HG03460 (cell line): ENCODE data around the gene HPD.
"Not testable (repeated sequence)": the region's sequence is repeated elsewhere in the genome, so short reads cannot be mapped to it uniquely, and the experiment has no call there.

Source experiments
- ATAC-seq: cut with Tn5 transposase; IDR thresholded peaks from one replicate; pipeline ENCODE4 v1.9.1; 2021; ENCODE audit not compliant: unreplicated experiment

HPD gene

DNA sequence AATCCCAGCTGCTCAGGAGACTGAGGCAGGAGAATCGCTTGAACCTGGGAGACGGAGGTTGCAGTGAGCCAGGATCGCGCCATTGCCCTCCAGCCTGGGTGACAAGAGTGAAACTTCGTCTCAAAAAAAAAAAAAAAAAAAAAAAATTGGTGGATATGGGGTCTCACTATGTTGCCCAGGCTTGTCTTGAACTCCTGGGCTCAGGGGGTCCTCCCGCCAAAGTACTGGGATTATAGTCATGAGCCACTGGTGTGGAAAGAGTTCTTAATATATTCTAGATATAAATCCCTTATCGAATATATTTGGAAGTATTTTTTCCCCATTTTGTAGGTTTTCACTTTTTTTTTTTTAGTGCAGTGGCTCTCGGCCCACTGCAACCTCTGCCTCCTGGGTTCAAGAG, 10.6 kb upstream of the HPD start:
- not testable (repeated sequence) for ATAC-seq

DNA sequence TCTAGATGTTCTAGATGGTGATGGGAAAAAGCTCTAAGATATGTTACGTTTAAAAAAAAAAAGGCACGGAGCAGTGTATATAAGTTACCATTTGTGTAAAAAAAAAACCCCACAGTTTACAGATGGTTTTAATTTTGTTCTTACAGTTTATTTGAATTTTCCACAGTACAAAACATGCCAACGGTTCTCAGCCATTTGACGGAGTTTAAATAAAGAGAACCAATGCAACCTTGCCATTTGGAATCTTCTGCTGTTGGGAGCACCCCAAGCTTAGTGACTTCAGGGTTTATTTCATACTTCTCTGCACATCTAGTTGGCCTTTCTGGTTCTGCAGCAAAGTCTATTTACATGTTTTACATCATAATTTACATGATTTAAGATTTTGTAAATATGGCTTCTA, 7.7 kb upstream of the HPD start:
- ATAC-seq, result no peak

DNA sequence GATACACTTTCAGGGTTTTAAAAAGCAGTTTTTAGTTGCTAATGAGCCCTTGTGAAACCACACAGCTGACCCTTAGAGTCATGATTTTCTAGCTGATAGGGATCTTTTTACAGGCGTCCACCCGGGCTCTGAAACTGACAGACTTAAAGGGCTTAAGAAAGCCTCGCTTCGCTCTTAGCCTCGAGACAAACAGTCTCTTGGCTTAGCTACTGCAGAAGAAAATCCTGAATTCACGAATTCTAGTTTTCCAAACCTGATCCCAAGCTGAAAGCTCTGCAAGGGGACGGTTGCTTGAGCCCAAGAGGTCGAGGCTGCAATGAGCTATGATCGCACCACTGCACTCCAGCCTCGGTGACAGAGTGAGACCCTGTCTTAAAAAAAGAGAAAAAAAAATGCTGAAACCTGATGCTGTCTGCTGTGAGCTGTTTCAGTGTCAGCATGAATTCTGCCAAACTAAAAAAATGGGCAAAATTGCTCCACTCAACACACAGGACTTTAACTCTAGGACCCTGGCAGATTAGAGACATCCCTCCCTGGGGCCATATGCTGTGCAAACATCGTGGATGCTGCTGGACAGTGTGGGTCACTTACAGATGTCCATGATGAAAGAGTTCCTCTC, 3.1 kb upstream of the HPD start:
- ATAC-seq, result no peak

DNA sequence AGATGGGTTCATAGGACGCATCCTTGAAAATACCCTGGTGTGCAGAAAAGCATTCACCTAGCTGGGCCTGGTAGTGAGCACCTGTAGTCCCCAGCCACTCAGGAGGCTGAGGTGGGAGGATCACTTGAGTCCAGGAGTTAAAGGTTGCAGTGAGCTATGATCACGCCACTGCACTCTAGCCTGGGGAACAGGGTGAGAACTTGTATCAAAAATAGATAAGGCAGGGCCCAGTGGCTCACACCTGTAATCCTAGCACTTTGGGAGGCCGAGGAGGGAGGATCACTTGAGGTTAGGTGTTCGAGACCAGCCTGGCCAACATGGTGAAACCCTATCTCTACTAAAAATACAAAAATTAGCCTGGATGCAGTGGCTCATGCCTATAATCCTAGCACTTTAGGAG, 2.0 kb upstream of the HPD start:
- ATAC-seq, result not testable (repeated sequence)

DNA sequence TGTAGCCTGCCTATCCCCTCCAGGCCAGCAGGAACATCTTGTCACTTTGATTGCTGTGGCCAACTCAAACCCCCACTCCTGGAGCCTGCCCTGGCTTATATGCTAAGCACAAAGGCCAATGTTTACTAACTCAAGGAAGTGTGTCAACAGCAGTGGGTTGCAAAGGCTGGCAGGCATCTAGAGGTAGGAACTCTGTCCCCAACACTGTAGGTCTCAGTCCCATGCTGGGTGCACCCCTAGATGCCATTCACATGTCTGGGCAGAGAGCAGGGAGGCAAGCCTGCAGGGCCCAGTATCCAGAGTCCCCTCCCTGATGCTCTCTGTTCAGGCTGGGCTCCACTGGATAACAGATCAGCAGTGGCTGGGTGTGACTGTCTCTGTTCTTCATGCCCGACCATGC, 1.6 kb upstream of the HPD start:
- ATAC-seq, result no peak

DNA sequence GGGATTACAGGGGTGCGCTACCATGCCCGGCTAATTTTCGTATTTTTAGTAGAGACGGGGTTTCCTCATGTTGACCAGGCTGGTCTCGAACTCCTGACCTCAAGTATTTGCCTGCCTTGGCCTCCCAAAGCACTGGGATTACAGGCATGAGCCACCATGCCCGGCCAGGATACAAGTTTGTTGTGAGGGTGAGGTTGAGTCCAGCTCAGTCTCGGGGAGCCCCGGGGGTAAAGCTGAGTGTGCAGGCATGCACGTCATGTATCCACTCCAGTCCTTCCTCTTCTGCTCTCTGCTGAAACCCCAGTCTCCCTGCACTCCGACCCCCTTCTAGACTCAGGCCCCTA, 369 bp downstream of the HPD start:
- ATAC-seq, result no peak

DNA sequence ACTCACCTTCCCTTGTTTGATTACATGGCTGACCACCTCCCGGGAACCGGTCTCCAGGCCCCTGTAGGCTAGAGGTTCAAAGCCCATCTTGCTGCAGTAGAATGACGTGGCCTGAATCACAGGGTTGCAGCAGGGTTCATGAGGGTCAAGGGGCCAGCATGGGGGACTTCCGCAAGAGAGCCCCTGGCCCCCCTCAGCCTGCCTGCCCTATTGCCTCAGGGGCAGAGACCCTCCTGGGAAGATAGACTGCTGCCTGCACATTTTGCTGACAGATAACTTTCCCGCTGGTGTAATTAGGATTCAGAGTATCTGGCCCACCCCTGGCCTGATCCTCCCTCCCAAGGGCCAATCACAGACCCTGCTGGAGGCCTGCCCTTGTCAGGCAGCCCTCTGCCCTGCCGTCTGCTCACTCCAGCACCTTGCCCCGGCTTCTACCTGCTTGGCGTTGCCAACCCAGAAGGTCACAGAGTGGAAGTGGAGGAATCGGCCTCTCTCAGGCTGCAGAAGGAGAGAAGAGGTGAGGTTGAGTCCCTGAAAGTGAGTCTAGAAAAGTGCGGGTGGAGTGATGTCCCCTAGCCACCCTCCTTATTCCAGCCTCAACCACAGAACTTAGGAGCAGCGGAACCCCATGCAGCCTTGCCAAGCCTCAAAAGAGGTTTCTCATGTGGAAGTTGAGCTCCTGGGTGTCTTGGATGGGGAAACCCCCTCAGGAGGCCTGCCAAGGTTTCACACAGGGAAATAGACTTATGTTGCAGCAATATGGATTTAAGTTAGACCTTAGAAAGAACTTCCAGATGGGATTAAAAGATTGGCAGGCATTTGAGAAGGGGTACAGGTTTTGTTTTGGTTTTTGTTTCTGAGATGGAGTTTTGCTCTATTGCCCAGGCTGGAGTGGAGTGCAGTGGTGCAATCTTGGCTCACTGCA, 1.1 kb downstream of the HPD start:
- ATAC-seq, result no peak

DNA sequence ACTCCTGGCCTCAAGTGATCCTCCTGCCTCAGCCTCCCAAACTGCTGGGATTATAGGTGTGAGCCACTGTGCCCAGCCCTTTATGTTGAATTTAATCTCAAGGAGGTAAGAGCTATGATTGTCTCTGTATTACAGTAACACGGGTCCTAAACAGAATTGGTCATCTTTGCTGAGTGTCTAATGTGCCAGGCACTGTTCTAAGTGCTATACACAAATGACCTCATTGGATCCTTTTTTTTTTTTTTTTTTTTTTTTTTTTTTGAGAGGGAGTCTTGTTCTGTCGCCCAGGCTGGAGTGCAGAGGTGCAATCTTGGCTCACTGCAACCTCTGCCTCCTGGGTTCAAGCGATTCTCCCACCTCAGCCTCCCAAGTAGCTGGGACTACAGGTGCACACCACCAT, 6.3 kb downstream of the HPD start:
- not testable (repeated sequence) for ATAC-seq

DNA sequence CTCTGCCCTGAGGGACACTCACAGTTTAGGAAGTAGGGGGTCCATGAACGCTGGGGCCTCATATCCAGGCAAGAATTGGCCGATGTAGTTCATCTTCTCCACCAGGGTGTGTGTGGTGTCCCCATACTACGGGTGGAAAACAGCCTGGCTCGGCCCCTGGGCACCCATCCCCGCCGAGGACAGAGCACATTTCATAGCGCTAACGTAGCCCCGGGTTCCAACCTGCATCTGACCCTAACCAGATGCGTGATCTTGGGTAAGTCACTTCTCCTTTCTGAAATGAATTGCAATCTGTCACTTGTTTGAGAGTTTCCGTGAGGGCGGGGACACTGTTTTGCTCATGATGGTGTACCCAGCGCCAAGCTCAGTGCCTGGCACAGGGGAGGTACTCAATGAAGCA, 9.0 kb downstream of the HPD start:
- ATAC-seq, result no peak

DNA sequence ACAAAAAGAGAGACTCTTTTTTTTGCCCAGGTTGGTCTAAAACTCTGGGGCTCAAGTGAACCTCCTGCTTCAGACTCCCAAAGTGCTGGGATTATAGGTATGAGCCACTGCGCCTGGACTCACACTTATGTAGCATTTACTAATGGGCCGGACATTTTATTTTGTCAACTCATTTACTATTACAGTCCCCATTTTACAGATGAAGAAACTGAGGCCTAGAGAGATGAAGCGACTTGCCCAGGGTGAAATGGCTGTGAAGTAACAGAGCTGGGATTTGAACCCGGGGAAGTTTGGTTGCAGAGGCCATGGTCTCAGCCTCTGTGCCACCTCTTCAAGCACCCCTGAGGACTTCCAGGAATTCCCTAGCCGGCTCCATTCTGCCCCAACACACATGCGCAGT, 9.4 kb downstream of the HPD start:
- ATAC-seq, result no peak

DNA sequence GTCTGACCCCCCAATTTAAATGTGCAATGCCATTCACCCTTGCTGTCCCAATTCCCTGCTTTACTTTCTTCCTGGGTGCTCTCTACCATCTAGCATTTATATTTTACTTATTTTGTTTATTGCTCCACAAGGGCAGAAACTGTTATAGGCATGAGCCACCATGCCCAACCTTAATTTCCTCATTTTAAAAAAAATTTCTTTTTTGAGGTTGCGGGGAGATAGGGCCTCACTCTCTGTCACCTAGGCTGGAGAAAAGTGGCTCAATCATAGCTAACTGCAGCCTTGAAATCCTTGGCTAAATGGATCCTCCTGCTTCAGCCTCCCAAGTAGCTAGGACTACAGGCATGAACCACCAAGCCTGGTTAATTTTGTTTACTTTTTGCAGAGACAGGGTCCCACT, 13.0 kb downstream of the HPD start:
- ATAC-seq, result no peak

DNA sequence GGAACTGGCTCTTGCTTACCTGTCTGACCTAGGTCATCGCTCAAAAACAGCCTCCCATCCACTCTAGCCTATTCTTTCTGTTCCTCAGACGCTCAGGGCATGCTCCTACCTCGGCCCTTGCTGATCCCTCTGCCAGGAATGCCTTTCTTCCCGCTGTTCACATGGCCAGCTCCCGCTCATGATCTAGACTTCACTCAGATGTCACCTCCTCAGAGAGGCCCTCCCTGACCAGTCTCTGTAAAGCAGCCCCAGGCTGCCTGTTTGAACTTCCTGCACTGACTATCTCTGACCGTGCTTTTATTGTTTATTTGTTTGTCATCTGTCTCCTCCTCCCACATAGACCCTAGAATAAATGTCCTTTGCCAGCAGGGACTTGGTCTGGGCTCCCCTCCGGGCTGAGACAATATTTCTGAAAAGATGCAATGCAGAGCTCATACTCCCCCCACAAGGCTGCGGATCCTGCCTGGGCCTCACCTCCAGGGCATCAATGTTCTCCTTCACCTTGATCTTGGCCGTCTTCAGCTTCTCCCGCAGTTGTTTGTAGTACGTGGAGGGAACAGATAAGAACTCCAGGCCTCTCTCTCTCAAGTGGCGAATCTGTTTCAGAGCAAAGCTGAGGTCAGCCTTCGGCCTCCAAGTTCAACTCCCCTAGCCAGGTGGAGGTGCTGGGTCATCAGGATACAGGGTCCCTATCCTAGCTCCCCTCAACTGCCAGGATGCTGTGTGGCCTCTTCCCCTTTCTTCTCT, 15.2 kb downstream of the HPD start:
- ATAC-seq, result no peak

DNA sequence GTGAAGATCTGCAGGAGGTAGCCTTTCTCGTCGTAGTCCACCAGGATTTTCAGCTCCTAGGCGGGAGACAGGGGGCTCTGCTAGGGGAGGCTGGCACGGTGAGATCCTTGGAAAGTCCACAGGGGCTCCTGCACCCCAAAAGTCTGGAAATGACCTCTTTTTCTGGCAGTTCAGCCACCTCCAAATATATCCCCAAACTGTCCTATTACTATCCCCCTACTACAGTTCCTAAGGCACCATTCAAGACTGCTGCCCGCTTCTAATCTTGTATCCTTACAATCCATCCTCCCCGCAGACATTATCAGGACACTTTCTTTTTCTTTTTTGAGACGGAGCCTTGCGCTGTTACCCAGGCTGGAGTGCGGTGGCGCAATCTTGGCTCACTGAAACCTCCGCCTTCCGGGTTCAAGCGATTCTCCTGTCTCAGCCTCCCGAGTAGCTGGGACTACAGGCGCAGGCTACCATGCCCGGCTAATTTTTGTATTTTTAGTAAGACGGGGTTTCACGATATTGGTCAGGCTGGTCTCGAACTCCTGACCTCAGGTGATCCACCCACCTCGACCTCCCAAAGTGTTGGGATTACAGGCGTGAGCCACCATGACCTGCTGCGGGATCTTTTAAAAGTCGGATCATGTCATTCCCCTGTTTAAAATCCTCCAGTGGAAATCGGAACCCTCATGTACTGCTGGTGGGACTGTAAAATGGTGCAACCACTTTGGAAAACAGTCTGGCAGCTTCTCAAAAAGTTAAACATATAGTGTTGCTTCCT, 18.5 kb downstream of the HPD start:
- no peak for ATAC-seq

DNA sequence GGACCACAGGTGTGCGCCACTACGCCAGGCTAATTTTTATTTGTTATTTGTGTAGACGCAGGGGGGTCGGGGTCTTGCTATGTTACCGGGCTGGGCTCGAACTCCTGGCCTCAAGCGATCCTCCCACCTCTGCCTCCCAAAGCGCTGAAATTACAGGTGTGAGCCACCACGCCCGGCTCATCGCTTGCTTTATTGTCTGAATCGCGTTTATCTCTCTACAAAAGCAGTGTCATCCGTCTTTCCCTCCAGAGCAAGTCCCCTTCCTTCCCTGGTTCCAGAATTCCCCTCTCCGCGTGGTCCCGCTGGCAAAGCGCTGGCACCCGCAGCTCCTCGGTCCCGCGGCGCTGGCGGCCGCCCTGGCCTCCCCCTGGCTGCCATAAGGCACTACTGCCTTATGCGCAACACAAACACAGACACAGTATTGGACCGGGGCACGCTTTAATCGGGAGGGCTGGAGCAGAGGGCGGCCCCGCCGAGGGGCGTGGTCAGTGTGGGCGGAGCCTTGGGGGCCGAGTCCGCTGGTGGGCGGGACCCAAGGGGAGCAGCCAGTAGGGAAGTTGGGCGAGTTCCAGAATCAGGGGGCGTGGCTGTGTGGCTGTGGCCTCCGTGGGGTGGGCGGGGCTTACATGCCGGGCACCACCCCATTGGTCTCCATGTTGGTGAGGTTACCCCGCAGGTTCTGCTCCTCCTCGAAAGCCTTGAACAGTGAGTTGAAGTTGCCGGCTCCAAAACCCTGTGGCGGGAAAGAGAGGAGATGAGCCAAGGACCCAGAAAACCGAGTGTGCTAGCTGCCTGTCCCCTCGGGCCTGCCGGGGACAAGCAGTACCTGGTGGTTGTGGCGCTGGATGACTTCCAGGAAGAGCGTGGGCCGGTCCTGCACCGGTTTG, 19.3 kb downstream of the HPD start:
- ATAC-seq, result peak; percentile 89

DNA sequence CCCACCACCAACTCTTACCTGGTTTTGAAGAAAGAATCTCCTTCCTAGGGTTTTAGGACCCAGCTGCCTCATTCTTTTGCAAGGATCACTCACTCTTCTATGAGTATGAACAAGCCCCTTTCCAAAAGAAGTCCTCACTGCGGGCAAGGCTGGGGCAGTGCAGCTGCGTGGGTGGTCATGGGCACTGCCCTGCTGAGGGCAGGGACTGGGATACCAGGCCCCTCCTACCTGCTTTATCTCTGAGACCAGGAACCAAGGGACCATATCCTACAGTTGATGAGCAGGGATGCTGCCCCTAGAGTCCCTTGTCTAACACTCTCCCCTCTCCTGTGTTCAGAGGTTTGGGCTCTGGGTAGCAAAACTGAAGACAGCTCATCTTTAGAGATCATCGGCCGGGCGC, 20.5 kb downstream of the HPD start:
- ATAC-seq, result no peak

DNA sequence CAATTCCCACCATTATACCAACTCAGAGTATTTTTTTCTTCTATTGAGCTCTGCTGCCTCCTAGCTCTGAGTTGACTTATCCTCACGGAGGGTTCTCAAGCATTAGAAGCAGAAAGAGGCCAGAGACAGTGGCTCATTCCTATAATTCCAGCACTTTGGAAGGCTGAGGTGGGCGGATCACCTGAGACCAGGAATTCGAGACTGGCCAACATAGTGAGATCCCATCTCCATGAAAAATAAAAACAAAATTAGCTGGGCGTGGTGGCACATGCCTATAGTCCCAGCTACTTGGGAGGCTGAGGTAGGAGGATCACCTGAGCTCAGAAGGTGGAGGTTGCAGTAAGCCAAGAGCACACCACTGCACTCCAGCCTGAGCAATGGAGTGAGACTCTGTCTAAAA, 21.0 kb downstream of the HPD start:
- ATAC-seq, result no peak

DNA sequence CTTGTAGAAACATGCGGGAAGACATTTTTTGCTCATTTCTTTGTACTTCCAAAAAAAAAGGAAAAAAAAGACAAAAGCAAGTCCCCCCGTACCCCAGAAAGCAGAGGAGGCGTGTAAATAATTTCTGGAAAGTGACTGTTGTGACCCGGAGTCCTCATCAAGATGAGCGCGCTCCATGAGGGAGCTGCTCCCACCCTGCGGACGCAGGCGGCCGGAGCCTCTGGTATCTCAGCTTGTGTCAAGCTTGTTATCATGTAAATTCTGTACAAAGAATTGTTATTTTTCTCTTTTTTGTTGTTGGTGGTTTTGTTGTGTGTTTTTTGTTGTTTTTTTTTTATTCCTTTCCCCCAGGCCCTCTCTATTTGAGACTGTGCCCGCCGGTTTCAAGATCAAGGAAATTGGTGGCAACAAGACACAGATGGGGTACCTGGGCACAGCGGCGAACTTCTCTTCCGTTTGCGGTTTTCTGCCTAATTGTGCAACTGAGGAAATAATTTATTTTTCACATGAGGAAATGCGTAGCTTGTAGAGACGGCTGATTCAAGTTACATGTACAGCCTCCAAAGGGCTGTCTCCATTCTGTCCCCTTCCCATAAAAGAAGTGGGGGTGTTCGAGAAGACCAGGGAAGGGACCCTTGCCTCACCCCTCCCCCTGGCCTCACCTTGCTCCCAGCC, 27.0 kb downstream of the HPD start:
- ATAC-seq, result no peak

DNA sequence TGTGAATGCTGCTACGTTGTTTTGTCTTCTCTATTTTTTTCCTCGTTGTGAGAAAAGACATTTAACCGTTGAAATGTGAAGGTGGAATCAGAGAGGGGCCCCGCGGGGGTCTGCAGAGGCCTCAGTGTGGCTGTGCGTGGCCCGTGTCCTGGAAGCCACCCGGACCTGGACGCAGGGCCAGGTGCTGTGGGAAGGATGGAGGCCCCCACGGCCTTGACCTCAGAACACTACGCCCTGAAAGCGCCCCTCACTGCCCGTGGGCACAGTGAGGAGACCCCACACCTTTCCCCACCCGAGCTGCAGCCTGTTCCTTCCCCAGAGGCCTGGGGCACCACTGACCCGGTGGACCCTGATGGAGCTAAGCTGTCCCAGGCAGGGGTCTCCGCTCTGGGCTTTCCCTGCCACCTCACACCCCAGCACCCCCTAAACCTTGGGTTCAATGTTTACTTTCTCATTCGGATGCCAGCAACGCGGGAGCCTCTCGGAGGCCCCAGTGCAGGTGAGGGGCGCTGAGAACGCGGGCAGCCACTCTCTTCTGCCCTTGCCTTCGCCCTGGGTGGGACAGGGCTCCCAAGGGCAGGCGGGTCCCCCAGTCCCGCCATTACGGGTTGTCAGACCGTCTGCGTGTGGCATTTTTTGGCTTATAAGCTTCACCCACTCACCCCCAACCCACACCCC, 27.9 kb downstream of the HPD start:
- no peak for ATAC-seq

DNA sequence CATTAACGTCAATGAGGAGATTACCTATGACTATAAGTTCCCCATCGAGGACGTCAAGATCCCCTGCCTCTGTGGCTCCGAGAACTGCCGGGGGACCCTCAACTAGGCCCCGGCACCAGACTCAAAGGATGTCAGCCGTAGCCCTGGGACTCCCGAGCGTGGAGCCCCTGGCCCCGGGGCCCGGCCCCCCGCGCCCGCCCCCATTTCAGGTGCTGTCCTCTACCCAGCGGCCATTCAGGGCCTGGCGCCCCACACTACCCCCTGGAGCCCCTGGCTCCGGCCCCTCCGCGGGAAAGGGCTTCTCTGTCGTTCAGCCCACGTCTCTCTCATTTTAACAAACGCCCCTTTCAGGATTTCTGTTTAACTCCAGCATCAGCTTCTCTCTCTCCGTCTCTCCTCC, 28.5 kb downstream of the HPD start:
- ATAC-seq, result no peak
